CD4-positive, alpha-beta T cell (primary cell): ENCODE data around the gene MACROD2. TPM values are rescaled to one million over a fixed set of nuclear protein-coding genes. Genes with fewer than 3 reads are reported as not detected.

Experiments
- ATAC-seq: fragments of 200-7000 bp; cut with Tn5 transposase; one replicate; pipeline ENCODE4 v1.10.0; 2022; ENCODE audit warnings: mild to moderate bottlenecking; ENCODE audit not compliant: poor library complexity
- CTCF ChIA-PET: fragments of 350-600 bp; sonication (Branson Sonifier 250); formaldehyde crosslinking; loops from one replicate; lab custom pipeline; 2021; ENCODE audit warnings: antibody characterized with exemption, inconsistent platforms; lab: Charles Lee
- POLR2A ChIA-PET: fragments of 350-600 bp; sonication (Branson Sonifier 250); formaldehyde crosslinking; loops from one replicate; lab custom pipeline; 2021; ENCODE audit warnings: antibody characterized with exemption, inconsistent platforms; lab: Charles Lee
- DNase-seq, 14 experiments: peaks; one replicate each; pipeline ENCODE4 v3.0.0-alpha.2; 2013 to 2020; ENCODE audit warnings: mixed read lengths in 2 of 14
- H3K27ac ChIP-seq, 2 donors: one replicate each; pipeline versions ENCODE4 v1.5.1 to v1.7.0; 2013; ENCODE audit warnings: low read length in 2 of 2, low read depth in 1 of 2, mild to moderate bottlenecking in 1 of 2
- H3K27me3 ChIP-seq, 2 experiments: 1 replicate in 1 of 2; 2 replicates in 1 of 2; pipeline versions ENCODE4 v1.6.1 to v1.7.0; 2013; ENCODE audit warnings: low read length in 2 of 2, control low read depth in 1 of 2, mild to moderate bottlenecking in 1 of 2, moderate library complexity in 1 of 2; ENCODE audit not compliant: insufficient read depth in 2 of 2, control insufficient read depth in 1 of 2
- H3K36me3 ChIP-seq: one replicate; pipeline ENCODE4 v1.6.1; 2013; ENCODE audit warnings: low read length, control low read depth; ENCODE audit not compliant: insufficient read depth
- H3K4me1 ChIP-seq: one replicate; pipeline ENCODE4 v1.6.1; 2013; ENCODE audit warnings: low read length, control low read depth; ENCODE audit not compliant: insufficient read depth
- H3K4me3 ChIP-seq: one replicate; pipeline ENCODE4 v1.5.1; 2013; ENCODE audit warnings: mild to moderate bottlenecking, low read length, moderate library complexity
- H3K9me3 ChIP-seq, 2 experiments: 1 replicate in 1 of 2; 2 replicates in 1 of 2; pipeline versions ENCODE4 v1.6.1 to v1.7.0; 2013; ENCODE audit warnings: low read length in 2 of 2, mild to moderate bottlenecking in 2 of 2, control low read depth in 1 of 2, moderate library complexity in 1 of 2; ENCODE audit not compliant: control insufficient read depth in 1 of 2, insufficient read depth in 1 of 2
- H3K27ac Mint-ChIP-seq: one replicate; pipeline ENCODE4 v1.8.0; 2020; ENCODE audit warnings: mixed read lengths
- H3K27me3 Mint-ChIP-seq: one replicate; pipeline ENCODE4 v1.8.0; 2021; ENCODE audit warnings: mixed read lengths
- H3K36me3 Mint-ChIP-seq: one replicate; pipeline ENCODE4 v1.8.0; 2021; ENCODE audit warnings: low read depth, mixed read lengths
- H3K4me1 Mint-ChIP-seq: one replicate; pipeline ENCODE4 v1.8.0; 2021; ENCODE audit warnings: low read depth, mixed read lengths
- H3K4me3 Mint-ChIP-seq: one replicate; pipeline ENCODE4 v1.8.0; 2020; ENCODE audit warnings: mild to moderate bottlenecking, mixed read lengths
- H3K9me3 Mint-ChIP-seq: one replicate; pipeline ENCODE4 v1.8.0; 2020; ENCODE audit warnings: mixed read lengths
- intact Hi-C, 2 experiments: fragments of 100-400 bp; cut with DNase I in 1 of 2; cut with micrococcal nuclease in 1 of 2; formaldehyde crosslinking; loops; one replicate each; pipeline versions ENCODE4 v1.15.1 to v1.9.0; 2023 to 2025; cut with DNase I, micrococcal nuclease
- total RNA-seq, 174 experiments: library from RNA in 2 of 174; stranded (reverse) in 2 of 174; gene quantifications; one replicate each; pipeline ENCODE4 v1.2.3 and lab custom pipeline; 2021 to 2026
- TF ChIP-seq, protein P1 (sequence below): fragments of 200-600 bp; IDR thresholded peaks from one replicate; pipeline ENCODE4 v1.8.0; 2022; ENCODE audit warnings: antibody characterized with exemption, mild to moderate bottlenecking

MACROD2 gene
- total RNA-seq, 2 experiments from 2014 or later: not detected

GRCh38 chr20:15578113-15578512, 1582.8 kb downstream of the MACROD2 start:
- H3K9me3 ChIP-seq: peaks cover 0 to 7% of the 10 kb centered on the region in 2 experiments
- Mint-ChIP-seq H3K4me1 (no peaks in the 10 kb centered on the region), H3K27me3 (no peaks in the 10 kb centered on the region), H3K36me3 (no peaks in the 10 kb centered on the region), H3K27ac (no peak overlapping the region), H3K4me3 (no peak overlapping the region), H3K9me3 (peaks cover 2% of the 10 kb centered on the region)
- H3K27ac ChIP-seq: no peak overlapping the region
- no peaks in the 10 kb centered on the region for H3K36me3 ChIP-seq
- no peaks in the 10 kb centered on the region for H3K4me1 ChIP-seq
- DNase-seq (no peak), ATAC-seq (no peak)
- no peak overlapping the region for H3K4me3 ChIP-seq
- TF ChIP-seq, protein P1, sequence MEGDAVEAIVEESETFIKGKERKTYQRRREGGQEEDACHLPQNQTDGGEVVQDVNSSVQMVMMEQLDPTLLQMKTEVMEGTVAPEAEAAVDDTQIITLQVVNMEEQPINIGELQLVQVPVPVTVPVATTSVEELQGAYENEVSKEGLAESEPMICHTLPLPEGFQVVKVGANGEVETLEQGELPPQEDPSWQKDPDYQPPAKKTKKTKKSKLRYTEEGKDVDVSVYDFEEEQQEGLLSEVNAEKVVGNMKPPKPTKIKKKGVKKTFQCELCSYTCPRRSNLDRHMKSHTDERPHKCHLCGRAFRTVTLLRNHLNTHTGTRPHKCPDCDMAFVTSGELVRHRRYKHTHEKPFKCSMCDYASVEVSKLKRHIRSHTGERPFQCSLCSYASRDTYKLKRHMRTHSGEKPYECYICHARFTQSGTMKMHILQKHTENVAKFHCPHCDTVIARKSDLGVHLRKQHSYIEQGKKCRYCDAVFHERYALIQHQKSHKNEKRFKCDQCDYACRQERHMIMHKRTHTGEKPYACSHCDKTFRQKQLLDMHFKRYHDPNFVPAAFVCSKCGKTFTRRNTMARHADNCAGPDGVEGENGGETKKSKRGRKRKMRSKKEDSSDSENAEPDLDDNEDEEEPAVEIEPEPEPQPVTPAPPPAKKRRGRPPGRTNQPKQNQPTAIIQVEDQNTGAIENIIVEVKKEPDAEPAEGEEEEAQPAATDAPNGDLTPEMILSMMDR: no peak
- intact Hi-C loops: no loop called here
- CTCF ChIA-PET: no interaction called here
- H3K27me3 ChIP-seq: no peaks in the 10 kb centered on the region
- POLR2A ChIA-PET: no interaction called here

DNA sequence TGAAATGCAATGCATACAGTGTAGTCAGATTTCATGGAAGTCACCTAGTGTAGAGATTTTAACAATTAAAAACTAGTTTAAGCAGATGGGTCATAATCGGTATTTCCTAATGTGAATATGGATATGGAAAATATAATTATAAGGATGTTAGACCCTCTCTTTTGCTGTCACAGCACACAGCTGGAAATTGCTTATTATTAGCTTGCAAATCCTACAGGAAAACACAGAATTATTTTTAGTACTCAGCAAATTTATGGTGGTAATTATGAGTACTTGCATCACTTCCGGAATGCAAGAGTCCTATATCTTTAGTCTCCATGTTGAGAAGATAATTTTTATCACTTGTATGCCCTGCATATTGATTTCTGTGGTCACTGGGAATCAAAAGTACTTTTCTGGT, 1584.4 kb downstream of the MACROD2 start:
- H3K9me3 Mint-ChIP-seq: peaks cover 2% of the 10 kb centered on the region
- no peaks in the 10 kb centered on the region for H3K36me3 Mint-ChIP-seq
- DNase-seq (no peak), ATAC-seq (no peak)
- Histone ChIP-seq H3K9me3 (peaks cover 0 to 10% of the 10 kb centered on the region in 2 experiments), H3K27ac (no peak overlapping the region), H3K4me1 (no peaks in the 10 kb centered on the region), H3K4me3 (no peak overlapping the region), H3K36me3 (no peaks in the 10 kb centered on the region), H3K27me3 (no peaks in the 10 kb centered on the region)
- H3K27me3 Mint-ChIP-seq: no peaks in the 10 kb centered on the region
- no peak overlapping the region for H3K27ac Mint-ChIP-seq
- CTCF ChIA-PET: no interaction called here
- H3K4me3 Mint-ChIP-seq: no peak overlapping the region
- H3K4me1 Mint-ChIP-seq: no peaks in the 10 kb centered on the region
- TF ChIP-seq, protein P1: no peak
- POLR2A ChIA-PET: no interaction called here
- intact Hi-C loops: no loop called here

GRCh38 chr20:15582146-15582760, 1586.9 kb downstream of the MACROD2 start:
- Mint-ChIP-seq H3K36me3 (no peaks in the 10 kb centered on the region), H3K4me1 (no peaks in the 10 kb centered on the region), H3K9me3 (peaks cover 5% of the 10 kb centered on the region), H3K27me3 (no peaks in the 10 kb centered on the region), H3K4me3 (no peak overlapping the region), H3K27ac (no peak overlapping the region)
- Histone ChIP-seq H3K4me1 (no peaks in the 10 kb centered on the region), H3K27me3 (no peaks in the 10 kb centered on the region), H3K27ac (no peak overlapping the region), H3K36me3 (no peaks in the 10 kb centered on the region), H3K9me3 (peaks cover 0 to 16% of the 10 kb centered on the region in 2 experiments), H3K4me3 (no peak overlapping the region)
- DNase-seq: no peak
- CTCF ChIA-PET: no interaction called here
- TF ChIP-seq, protein P1: no peak
- ATAC-seq: no peak
- intact Hi-C loops: no loop called here
- POLR2A ChIA-PET: no interaction called here
